Subcutaneous abdominal adipose tissue (tissue), 5 donors: Measurements from ENCODE around the gene KCNB1.
A peak's percentile ranks its signal among the peaks of the same experiment; 100 is the strongest.

ENCODE experiments used
- H3K27ac ChIP-seq: one replicate; pipeline ENCODE4 v1.7.0; 2013; ENCODE audit warnings: low read depth, mild to moderate bottlenecking, inconsistent platforms, low read length, moderate library complexity
- H3K27me3 ChIP-seq, 5 donors: one replicate each; pipeline ENCODE4 v1.7.0; 2013; ENCODE audit warnings: low read length in 5 of 5, inconsistent platforms in 1 of 5; ENCODE audit not compliant: control insufficient read depth in 5 of 5, insufficient read depth in 4 of 5
- H3K36me3 ChIP-seq, 5 donors: one replicate each; pipeline ENCODE4 v1.7.0; 2013; ENCODE audit warnings: low read length in 5 of 5; ENCODE audit not compliant: control insufficient read depth in 5 of 5, insufficient read depth in 5 of 5
- H3K4me1 ChIP-seq, 5 donors: one replicate each; pipeline ENCODE4 v1.7.0; 2013; ENCODE audit warnings: low read length in 5 of 5, mild to moderate bottlenecking in 3 of 5, moderate library complexity in 1 of 5; ENCODE audit not compliant: control insufficient read depth in 5 of 5, insufficient read depth in 5 of 5
- H3K4me3 ChIP-seq, 5 donors: one replicate each; pipeline ENCODE4 v1.7.0; 2013; ENCODE audit warnings: low read length in 5 of 5, low read depth in 1 of 5
- H3K9ac ChIP-seq, 5 donors: one replicate each; pipeline ENCODE4 v1.7.0; 2013; ENCODE audit warnings: low read length in 5 of 5, mild to moderate bottlenecking in 4 of 5, moderate library complexity in 3 of 5
- H3K9me3 ChIP-seq, 5 donors: one replicate each; pipeline ENCODE4 v1.7.0; 2013; ENCODE audit warnings: low read length in 5 of 5; ENCODE audit not compliant: control insufficient read depth in 5 of 5
- donor health status: healthy.
- donor health status: healthy.
- donor health status: healthy.
- donor health status: healthy.
- donor health status: healthy.

Gene KCNB1

GRCh38 chr20:49503176-49503575 lies 20.7 kb upstream of the KCNB1 start:
- H3K27ac ChIP-seq, result no peak overlapping the region
- H3K36me3 ChIP-seq, result peaks cover 0 to 8% (median 2%) of the 10 kb centered on the region in 5 donors
- no peak overlapping the region for H3K9ac ChIP-seq
- peaks cover 0 to 3% (median 0%) of the 10 kb centered on the region in 5 donors for H3K9me3 ChIP-seq
- no peaks in the 10 kb centered on the region for H3K27me3 ChIP-seq
- peaks cover 1 to 19% (median 16%) of the 10 kb centered on the region in 5 donors for H3K4me1 ChIP-seq
- no peak overlapping the region for H3K4me3 ChIP-seq

- no peaks in the 10 kb centered on the region for H3K27me3 ChIP-seq
- H3K4me3 ChIP-seq, result no peak overlapping the region
- no peak overlapping the region for H3K9ac ChIP-seq
- H3K4me1 ChIP-seq, result peaks cover 3 to 17% (median 12%) of the 10 kb centered on the region in 5 donors
- peaks cover 0 to 3% (median 0%) of the 10 kb centered on the region in 5 donors for H3K9me3 ChIP-seq
- no peak overlapping the region for H3K27ac ChIP-seq
- no peaks in the 10 kb centered on the region for H3K36me3 ChIP-seq
Measured at GRCh38 chr20:49501917-49502316, 19.4 kb upstream of the KCNB1 start.

DNA sequence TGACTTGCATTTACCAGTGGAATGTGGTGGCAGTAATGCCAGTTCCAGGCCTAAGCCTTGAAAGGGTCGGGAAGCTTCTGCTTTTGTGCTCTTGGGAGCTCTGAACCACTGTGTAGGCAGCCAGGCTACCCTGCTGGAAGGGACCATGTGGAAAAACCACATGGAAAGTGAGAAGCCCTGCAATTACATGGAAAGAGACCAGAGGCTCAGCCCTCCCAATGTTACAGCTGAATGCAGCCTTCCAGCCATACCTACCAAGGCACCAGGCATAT lies 14.9 kb upstream of the KCNB1 start:
- peaks cover 0 to 3% (median 0%) of the 10 kb centered on the region in 5 donors for H3K9me3 ChIP-seq
- H3K27me3 ChIP-seq, result no peaks in the 10 kb centered on the region
- H3K4me1 ChIP-seq, result peaks cover 6 to 25% (median 16%) of the 10 kb centered on the region in 5 donors
- H3K36me3 ChIP-seq, result no peaks in the 10 kb centered on the region
- H3K9ac ChIP-seq, result peak overlapping the region in 1 of 5 donors; percentile 11
- H3K27ac ChIP-seq, result peak overlapping the region; percentile 80
- H3K4me3 ChIP-seq, result peak overlapping the region in 1 of 5 donors; percentile 11

DNA sequence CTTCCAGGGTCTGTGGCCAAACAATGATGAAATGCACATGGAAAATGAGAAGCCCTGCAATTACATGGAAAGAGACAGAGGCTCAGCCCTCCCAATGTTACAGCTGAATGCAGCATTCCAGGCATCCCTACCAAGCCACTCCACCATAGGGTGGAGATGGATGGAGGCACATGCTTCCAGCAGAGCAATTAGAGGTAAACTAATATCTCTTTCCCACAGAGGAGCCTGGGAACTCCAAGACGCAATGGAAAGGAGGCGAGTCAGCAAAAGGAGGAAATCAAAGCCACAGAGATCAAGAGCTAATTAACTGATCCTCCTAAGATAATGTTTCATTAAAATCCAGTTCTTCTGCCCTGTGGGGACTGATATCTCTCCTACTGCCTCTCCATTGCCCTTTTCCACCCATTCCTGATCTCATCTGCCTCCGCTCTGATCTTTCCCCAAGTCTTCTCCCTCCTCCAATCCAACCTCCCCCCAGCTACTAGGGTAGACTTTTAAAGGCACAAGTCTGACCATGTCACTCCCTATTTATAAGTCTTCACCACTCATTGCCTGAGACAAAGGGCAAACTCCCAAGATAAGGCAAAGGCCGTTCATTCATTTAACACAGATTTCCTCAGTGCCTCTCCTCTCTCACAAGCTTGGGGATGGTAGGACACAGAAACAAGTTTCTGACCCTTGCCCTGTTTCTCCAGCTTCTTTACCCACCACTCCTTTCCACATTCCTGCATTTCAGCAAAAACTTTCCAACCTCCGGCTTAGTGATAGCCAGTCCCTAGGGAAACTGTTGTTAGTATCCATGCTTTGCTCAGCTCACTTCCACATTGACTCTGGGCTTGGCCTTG lies 14.3 kb upstream of the KCNB1 start:
- no peaks in the 10 kb centered on the region for H3K27me3 ChIP-seq
- H3K9me3 ChIP-seq, result peaks cover 0 to 3% (median 0%) of the 10 kb centered on the region in 5 donors
- peak overlapping the region in 1 of 5 donors; percentile 23 for H3K9ac ChIP-seq
- peak overlapping the region; percentile 80 for H3K27ac ChIP-seq
- no peak overlapping the region for H3K4me3 ChIP-seq
- peaks cover 6 to 25% (median 16%) of the 10 kb centered on the region in 5 donors for H3K4me1 ChIP-seq
- H3K36me3 ChIP-seq, result no peaks in the 10 kb centered on the region

- Histone ChIP-seq H3K9ac (no peak overlapping the region), H3K27me3 (no peaks in the 10 kb centered on the region), H3K4me3 (no peak overlapping the region), H3K27ac (no peak overlapping the region), H3K4me1 (peaks cover 6 to 30% (median 21%) of the 10 kb centered on the region in 5 donors), H3K36me3 (no peaks in the 10 kb centered on the region), H3K9me3 (peaks cover 0 to 3% (median 0%) of the 10 kb centered on the region in 5 donors)
Measured at GRCh38 chr20:49496043-49496442, 13.6 kb upstream of the KCNB1 start.

- Histone ChIP-seq H3K27me3 (no peaks in the 10 kb centered on the region), H3K9ac (no peak overlapping the region)
Measured at GRCh38 chr20:49490689-49491088, 8.2 kb upstream of the KCNB1 start.

DNA sequence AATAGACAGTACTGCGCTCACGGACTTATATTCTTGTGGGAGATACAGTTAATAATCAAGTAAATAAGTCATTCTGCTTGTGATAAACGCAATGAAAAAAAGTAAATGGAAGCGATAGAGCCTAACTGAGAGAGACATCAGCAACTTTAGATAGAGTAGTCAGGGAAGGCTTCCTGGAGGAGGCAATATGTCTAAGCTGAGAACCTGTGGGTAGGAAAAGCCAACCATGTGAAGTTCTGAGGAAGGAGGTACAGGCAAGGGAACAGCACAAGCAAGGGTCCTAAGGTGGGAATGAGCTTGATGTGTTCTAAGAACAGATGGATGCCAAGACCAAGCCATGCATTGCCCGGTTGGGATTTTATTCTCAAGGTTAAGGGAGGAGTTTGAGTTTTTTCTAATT lies 7.2 kb upstream of the KCNB1 start:
- Histone ChIP-seq H3K36me3 (no peaks in the 10 kb centered on the region), H3K27ac (no peak overlapping the region), H3K4me3 (no peak overlapping the region), H3K9ac (no peak overlapping the region), H3K9me3 (no peaks in the 10 kb centered on the region), H3K27me3 (peaks cover 0 to 3% (median 0%) of the 10 kb centered on the region in 5 donors), H3K4me1 (peaks cover 0 to 26% (median 22%) of the 10 kb centered on the region in 5 donors)

More at GRCh38 chr20:49490689-49491088, 8.2 kb upstream of the KCNB1 start:
- Histone ChIP-seq H3K9me3 (no peaks in the 10 kb centered on the region), H3K4me3 (no peak overlapping the region), H3K36me3 (no peaks in the 10 kb centered on the region), H3K4me1 (peaks cover 0 to 24% (median 22%) of the 10 kb centered on the region in 5 donors), H3K27ac (peak overlapping the region; percentile 86)

DNA sequence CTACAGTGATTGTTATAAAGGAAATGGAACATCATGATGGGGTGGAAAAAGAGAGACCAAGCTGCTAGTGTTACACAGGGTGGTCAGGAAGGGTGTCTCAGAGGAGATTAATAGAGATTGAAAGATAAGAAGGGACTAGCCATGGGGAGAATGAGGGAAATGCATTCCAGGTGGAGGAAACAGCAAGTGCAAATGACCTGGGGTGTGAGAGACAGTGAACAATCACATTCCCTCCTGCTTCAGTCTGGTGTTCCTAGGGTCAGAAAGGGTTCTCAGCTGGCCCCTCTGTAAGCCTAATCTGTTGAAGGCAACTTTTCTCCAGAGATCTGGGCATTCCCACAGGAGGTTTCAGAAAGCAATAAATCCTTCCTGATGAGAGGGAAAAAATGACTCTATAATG lies 3.6 kb upstream of the KCNB1 start:
- Histone ChIP-seq H3K4me3 (no peak overlapping the region), H3K9ac (no peak overlapping the region), H3K9me3 (no peaks in the 10 kb centered on the region), H3K27ac (no peak overlapping the region), H3K27me3 (peaks cover 0 to 3% (median 0%) of the 10 kb centered on the region in 5 donors), H3K36me3 (peaks cover 0 to 5% (median 0%) of the 10 kb centered on the region in 5 donors), H3K4me1 (peaks cover 0 to 50% (median 44%) of the 10 kb centered on the region in 5 donors)

GRCh38 chr20:49485563-49485962 lies 3.1 kb upstream of the KCNB1 start:
- H3K9me3 ChIP-seq, result no peaks in the 10 kb centered on the region
- H3K27ac ChIP-seq, result no peak overlapping the region
- H3K27me3 ChIP-seq, result peaks cover 0 to 3% (median 0%) of the 10 kb centered on the region in 5 donors
- H3K36me3 ChIP-seq, result peaks cover 0 to 5% (median 0%) of the 10 kb centered on the region in 5 donors
- H3K9ac ChIP-seq, result no peak overlapping the region
- H3K4me3 ChIP-seq, result no peak overlapping the region
- H3K4me1 ChIP-seq, result peaks cover 3 to 50% (median 46%) of the 10 kb centered on the region in 5 donors
